Fibroblast of skin of scalp (primary cell): ENCODE data around the gene KDM5A.

Source experiments
- DNase-seq: peaks from one replicate; pipeline ENCODE4 v3.0.0-alpha.2; 2013

The KDM5A gene

DNA sequence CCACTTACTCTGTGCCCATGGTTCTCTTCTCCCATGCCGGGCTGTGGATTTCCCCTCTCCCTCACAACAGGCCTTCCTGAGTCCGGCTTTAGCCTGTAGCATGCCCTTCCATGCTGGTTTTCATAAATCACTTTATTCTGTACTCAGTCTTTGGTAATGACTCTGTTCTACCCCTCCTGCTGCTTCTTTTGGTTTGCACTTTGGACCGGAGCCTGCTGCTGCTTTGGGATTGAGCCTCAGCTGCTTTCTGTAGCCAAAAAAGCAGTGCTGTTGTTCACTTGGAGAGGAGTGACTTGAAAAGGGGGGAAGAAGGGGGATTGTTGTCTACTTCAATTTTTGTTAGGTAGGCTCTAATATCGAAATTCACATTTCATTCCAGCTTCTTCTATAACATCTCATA lies 118.0 kb downstream of the KDM5A start:
- no peak for DNase-seq

DNA sequence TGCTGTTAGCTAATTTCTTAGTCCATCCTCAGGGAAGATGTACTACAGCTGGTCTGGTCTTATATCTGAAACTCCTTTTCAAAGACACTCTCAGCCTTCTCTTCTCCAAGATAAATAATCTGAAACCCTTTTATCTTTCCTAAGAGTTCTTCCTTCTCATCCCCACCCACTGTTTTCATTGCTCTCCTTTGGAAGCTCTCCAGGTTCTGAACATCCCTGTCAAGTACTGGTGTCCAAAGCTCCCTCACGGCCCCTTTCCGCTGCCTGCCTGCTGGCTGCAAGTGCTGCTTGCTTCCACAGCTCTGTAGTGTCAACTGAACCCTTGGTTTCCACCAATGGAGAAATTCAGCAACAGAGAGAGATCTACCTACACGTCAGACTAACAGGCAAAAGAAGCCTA lies 119.9 kb downstream of the KDM5A start:
- DNase-seq: peak; percentile 11

DNA sequence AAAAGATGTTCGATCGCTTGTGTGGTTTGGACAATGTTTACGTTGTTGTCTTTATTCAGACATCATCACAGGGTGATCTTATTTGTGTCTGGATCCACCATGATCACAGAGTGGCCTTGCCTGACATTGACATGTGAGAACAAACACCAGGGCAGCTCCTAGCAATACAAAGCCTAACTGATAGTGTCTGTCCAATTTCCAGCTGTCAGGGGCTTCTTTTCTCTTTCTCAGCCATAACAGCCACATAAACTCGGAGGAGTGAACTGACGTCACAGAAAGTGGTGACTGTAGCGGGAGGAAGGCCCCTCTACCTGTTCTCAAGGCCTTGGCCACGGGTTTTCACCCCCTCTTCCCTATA lies 120.7 kb downstream of the KDM5A start:
- no peak for DNase-seq

DNA sequence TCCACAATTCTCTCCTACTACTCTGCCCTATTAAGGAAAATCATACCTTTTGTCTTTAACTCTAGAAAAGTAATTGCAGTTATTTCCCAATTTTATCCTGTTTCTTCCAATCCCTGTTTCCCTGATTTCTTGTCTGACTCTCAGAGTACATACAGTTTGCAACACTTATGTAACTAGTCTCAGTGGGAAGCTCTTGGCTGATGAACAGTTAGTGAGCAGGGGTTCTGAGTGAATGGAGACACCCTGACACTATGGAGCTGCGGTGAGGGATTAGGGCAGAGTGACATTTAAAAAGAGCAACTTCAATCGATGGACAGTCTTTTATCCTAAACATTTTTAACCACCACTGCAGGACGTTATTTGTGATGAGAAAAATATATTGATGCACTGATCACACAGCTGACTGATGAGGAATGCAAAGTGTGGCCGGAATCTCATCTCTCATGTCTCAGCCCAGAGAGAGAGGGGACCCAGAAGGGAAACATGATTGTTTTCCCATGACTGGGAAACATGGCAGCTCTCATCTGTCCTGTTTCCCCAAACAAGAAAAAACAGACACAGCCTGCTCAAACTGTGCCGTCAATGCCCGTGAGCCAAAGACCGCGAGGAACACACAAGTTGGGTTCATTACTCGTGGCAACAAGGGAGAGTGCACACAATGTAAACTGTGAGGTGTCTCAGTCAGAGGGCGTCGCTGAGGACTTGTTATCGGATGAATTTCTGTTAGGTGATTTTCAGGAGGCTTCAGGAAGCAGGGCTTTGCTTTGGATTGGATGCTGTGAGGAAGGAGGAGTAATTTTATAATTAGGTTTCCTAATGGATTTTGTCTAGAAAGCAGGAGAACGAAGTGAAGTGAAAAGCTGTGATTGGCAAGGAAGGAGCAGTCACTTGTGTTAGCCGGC lies 121.3 kb downstream of the KDM5A start:
- DNase-seq: peak; percentile 2

DNA sequence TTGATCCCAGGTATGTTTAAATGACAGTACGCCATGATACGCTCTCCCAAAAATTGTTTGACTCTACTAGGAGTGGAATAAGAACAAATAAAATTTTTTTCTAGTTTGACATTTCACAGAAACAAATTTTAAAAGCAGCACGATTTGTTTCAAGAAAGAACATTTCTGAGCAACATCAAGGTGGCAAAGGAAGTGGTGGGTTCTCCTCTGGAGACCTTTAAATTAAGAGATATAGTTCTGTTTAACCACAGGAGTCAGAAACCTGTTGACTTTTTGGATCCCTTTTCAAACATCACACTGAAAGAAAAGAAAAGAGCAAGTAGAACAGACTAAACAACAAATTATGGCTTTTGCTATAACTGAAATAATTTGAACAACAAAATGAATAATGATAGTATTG lies 124.0 kb downstream of the KDM5A start:
- DNase-seq: no peak

DNA sequence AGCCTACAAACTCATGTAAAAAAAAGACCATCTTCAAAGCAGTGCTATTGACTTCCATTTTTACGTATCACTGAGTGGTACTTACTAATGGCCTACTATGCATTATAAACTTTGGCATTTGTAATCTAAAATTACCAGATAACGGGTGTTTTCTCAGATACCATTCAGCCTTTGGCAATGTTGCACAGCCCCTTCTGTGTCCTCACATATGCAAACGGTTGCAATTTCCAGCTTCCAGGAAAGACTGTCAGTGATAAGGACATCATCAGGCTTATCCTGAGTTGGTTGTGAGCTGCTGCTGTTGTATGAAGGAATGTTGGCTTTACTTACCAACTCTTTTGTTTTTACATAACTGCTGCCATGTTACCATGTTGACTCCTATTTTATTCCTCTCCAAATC lies 124.9 kb downstream of the KDM5A start:
- DNase-seq: no peak

DNA sequence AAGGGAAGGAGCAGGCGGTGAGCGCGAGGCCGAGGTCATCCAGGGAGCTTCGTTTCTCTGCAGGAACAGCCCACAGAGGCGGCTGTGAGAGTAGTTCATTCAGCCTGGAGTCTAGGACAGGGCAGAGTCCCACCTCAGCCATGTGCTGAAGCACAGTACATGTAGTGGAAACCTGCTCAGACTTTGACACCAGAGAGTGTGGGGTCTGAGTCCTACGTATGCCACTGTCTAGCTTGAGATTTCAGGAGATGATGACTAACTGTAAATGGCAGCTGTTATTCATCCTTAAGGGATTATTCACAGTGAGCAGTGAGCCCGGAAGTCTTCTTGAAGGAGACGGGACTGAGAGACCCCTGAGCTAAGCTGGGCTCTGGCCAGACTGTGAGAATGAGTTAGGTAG lies 125.5 kb downstream of the KDM5A start:
- DNase-seq: peak; percentile 29

DNA sequence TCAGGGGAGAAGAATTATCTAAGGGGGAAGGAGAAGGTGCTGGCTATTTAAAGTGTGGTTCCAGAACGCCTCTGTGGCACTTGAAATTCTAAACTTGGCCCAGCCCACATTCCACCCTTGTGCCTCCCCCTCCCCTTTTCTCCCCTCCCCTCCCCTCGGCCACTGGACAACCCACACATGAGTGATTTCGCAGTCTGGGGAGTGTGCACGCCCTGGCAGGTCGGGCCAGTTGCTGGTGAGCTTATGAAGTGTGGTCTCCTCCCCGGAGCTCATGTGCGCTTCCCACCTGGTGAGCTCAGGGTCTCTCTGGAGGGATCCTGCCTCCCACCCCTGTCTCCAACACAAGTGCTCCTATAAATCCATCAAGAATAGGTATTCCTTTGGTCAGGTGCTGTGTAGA lies 126.3 kb downstream of the KDM5A start, which contains the start of gene SLC6A13:
SLC6A13 (minus strand) TSS at position 20 of the 400 bp plus-strand sequence. CDS start 2,784 bp downstream, outside the sequence.
- no peak for DNase-seq

DNA sequence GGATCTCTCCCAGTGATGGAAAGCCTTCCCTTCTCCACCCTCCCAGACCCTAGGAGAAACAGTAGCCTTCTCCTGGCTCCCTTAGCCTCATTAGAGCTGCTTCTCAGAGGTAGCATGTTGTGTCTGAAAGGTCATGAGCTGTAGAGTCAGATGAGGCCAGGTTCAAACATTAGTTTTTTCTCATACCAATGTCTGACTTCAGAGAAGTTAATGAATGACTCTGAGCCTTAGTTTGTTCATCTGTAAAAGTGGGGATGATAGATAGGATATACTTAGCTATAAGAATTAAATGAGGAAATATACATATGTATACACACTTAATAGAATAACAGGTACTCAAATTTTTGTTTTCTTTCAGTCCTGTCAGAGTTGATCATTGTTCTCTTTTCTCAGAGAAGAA lies 127.0 kb downstream of the KDM5A start:
- no peak for DNase-seq

DNA sequence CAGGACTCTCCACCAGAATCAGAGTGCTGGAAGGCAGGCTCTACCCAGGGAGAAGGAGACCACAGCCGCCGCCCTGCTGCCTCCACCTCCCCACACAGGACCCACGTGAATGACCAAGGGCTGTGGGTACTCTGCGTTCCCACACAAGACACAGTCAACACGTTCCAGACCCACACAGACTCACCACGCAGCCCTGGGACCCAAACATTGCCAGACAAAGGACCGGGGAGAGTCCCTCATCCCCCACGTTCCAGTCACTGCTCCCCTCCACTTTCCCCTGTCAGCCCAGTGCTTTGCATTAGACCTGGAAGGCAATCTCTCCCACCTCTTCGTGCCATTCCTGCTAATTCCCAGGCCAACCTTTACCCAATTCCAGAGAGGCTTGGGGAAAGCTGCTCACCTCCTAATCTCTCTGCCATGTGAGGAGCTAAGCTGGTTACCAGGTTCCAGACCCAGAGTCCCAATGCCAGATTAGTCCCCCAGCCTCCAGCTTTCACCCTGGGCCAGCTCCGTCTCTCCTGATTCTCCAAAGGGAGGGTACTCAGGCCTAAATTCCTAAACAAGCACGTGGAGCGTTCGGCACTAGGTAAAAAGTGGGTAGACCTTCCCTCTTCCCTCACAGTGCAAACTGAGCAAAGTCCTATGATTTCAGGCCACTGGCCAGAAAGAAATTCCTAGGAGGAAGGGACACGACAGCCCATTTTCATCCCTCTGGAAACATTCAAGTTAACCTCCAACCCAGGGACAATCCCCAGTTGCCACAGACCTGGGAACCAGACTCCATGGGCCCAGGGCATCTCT lies 131.4 kb downstream of the KDM5A start:
- no peak for DNase-seq

DNA sequence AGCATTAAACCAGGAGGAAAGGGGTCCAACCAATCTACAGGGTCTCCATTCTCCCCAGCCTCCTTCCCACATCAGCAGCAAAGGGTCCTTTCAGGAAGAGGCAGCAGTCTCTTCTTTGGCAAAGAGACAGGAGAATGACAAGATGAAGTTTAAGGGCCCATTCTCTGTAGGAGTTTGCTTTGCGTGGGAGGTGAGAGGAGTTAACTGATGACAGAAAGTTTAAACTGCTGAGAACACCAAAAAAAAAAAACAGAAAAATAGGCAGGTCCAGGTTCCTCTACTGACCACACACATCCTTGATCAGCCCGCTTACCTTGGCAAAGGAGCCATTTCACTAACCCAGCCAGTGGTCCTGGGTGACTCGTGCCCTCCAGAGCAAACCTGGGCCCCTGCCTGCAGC lies 132.2 kb downstream of the KDM5A start:
- no peak for DNase-seq

DNA sequence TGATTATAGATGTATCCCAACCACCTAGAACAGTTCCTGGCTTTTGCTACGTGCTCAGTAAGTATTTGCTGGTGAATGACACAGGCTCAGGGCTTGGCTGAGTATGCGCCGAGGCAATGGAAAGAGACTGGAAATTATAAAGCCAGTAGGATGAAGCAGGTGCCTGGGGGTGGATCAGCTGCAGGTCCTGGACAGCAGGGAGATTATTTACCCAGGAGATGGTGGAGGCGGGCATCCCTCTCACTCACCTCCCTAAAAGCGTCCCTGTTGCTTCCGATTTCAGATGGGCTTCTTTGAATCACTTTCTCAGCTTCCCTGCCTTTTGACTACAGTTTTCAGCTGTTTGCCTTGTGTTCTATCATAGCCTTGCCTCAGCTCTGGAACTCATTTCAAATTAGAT lies 132.9 kb downstream of the KDM5A start:
- no peak for DNase-seq

DNA sequence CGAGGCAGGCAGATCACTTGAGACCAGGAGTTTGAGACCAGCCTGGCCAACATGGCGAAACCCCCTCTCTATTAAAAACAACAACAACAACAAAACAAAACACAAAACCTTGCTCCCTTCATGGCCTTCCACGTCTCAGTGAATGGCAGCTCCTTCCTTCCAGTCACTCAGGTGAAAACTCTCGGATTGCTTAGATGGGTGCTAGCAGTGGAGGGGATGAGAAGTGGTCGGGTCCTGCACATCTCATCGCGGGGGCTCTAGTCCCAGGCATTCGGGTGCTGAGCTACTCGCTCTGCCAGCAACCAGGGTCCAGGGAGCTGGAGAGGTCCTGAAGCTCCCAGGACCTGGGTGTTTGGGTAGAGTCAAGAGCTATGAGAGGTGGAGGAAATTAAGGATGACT lies 134.2 kb downstream of the KDM5A start:
- DNase-seq: no peak

DNA sequence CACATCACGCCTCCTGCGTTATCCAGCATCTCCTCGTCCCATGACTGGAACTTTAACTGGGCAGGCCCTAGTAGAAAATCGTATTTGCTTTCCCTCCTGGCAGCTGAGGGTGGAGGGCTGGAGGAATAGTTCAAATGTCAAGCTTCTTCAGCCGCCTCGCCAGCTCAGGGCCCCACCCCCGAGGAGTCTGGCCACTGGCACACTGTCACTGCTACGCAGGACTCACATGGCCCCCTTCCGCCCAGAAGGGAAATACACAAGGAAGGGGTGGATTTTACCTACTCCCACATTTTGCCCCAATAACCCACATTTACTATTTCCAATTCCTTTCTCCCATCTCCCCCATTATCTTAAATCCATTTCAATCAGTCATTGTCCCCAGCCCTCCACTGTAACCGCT lies 135.1 kb downstream of the KDM5A start:
- no peak for DNase-seq

DNA sequence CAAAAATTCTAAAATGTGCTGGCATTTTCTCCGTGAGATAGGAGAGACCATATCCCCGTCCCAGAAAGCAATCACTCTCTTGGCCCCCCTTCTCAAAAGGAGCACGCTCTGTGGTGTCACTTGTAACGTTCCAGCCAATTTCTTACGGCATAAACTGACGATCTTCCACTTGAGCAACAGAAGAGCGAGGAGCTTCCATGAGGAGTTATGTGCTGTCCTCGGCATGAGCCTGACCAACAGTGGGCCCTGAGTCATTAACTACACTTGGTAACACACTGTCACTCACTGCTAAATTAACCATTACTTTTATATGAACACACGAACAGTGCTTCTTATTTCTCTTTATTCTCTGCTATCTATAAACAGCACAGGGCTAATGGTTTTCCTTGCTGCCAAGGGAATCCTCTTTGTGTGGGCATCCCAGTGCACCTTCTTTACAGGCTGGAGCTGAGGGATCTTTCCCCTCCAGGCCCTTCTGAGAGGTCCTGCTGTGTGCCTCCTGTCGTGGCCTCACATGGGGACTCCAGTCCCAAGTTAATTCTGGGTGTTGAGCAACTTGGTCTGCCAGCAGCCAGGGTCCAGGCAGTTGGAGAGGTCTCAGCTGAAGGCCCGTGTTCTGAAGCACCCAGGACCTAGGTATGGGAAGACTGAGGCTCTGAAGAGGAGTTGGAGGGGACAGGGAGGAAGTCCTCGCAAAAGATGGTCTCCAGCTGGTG lies 135.8 kb downstream of the KDM5A start:
- DNase-seq: no peak

DNA sequence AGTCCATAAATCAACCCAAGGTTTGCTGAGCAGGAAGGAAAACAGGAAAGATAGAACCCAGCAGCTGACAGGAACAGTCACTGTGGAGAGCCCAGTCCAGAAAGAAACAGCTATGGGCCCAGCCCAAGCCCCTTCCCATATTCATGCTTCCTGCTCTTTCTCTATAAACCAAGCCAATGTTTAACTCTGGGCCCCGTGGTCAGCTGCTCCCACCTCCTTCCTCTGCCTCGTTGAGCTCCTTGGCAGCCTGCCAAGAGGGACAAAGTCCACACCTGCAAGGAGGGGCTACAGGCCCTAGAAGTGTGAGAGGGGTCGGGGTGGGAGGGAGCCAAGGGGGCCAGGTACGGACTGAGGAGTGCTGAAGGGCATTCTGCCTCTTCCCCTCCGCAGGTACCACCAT lies 136.5 kb downstream of the KDM5A start:
- DNase-seq: no peak

DNA sequence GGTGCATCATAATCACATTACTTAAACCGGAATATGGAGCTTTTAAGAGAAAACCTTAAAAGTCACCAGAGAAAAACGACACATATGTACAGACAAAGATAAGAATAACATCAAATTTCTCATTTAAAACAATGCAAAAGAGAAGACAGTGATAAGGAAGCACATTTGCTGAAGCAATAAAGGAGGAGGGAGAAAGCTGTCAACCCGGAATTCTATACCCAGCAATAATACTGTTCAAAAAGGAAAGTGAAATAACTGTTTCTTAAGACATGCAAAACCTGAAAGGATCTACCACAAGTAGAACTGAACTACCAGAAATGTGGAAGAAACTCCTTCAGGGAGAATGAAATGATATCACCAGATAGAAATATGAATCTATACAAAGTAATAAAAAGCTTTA lies 141.8 kb downstream of the KDM5A start:
- DNase-seq: no peak

DNA sequence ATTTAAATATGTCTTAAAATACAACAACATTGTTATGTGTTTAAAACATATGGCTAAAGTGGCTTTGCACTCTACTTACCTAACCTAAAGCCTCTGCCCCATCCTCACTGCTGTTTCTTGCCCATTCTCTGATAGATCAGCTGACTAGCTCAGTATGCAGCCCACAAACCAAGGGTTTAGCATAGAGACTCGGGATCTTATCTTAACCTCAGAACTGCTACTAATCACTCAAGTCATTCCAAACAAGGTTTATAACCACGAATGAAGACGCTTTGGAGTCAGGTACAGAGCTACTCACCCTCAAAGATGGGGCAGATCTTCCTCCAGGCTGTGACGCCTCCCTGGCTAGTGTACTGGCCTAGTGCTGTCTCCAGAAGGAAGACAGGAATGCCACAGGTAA lies 145.7 kb downstream of the KDM5A start:
- no peak for DNase-seq

DNA sequence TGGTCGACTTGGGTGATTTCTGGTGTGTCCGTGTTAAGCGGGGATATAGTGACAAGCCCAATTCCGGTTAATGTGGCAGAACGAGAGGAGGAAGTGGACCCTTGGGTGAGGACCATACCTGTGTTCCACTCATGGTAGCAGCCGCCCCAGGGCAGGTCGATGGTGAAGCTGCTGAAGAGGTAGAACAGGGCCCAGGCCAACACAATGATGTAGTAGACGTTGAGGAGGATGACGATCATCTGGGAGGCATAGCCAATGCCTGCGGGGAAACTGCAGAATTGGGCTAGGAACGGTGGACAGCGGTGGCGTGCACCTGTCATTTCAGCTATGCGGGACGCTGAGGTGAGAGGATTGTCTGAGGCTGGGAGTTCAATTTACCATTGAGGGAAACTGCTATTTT lies 146.6 kb downstream of the KDM5A start:
- DNase-seq: no peak

DNA sequence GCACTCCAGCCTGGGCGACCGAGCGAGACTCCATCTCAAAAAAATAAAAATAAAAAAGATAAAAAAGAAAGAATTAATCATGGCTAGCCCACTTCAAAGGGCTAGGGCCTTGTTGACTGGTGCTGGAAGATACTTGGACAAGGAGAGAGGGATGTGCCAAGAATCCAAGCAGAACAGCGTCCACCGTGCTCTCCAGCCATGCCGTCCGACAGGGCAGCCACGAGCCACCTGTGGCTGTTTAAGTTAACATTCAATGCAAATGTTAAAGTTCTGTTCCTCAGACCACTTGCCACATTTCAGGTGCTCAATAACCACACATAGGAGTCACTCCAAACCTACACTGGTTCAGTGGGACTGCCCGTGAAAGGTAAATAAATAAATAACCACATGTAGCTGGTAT lies 147.9 kb downstream of the KDM5A start:
- DNase-seq: no peak

DNA sequence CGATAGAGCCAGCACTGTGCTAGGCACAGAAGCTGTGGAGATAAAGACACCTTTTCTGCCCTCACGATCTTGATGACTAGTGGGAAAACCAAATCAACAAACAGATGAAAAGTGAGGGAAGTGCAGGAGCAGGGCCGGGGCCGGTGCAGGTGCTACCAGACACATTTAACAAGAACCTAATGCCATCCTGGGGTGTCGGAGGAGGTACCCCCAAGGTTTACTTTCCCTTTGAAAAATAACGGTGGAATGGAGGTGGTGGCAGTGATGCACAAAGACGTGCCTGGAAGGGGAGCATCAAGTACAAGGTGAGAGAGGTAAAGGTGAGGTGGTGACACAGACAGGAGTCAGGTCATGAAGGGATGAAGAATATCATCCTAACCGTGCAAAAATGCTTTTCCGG lies 148.6 kb downstream of the KDM5A start:
- DNase-seq: no peak

DNA sequence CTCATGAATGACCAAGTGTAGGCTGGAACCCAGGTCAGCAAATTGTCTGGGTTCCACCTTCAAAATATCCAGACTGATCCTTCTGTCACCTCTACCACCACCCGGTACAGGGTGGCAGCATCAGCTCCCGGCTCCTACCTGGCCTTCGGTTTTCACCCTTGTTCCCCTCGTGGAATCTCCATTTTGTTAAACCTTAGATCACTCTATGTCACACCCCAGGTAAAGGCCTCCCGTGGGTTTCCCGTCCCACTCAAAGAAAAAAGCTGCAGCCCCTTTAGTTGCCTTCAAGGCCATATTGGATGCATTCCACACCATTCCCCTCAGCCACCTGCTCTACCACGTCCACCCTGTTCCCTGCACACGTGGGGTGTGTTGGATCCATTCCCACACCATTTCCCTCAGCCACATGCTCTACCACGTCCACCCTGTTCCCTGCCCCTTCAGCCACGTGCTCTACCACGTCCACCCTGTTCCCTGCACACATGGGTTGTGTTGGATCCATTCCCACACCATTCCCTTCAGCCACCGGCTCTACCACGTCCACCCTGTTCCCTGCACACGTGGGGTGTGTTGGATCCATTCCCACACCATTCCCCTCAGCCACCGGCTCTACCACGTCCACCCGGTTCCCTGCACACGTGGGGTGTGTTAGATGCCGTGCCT lies 150.3 kb downstream of the KDM5A start:
- DNase-seq: no peak

DNA sequence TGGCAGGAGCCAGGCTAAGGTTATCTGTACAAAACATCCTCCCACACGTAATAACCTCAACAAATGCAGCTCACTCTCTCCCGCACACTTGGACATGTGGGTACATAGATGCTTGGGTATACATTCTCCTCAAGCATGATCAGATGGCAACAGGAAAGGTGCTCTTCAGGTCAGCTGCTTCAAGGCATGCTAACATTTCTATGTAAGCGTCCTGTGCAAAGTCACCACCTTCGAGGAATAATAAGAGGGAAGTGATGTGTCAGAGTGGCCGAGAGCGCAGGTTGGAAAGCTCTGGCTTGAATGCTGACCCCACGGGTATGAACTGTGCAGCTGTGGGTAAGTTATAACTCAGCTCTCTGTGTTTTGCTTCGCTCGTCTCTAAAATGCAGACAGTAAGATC lies 151.0 kb downstream of the KDM5A start:
- DNase-seq: no peak
